HepG2 (cell line): ENCODE data around the gene QRICH2. TPM values are rescaled to one million over a fixed set of nuclear protein-coding genes. Genes with fewer than 3 reads are reported as not detected.

ENCODE experiments used
- ATAC-seq: fragments of 200-7000 bp; cut with Tn5 transposase; 3 replicates; pipeline ENCODE4 v1.9.1; 2020; ENCODE audit warnings: mild to moderate bottlenecking, moderate library complexity
- BruUV-seq: library from RNA; stranded (reverse); fragments of 400-500 nt; replicated peaks from 2 replicates; lab custom pipeline; 2021; lab: Mats Ljungman, UMichigan
- CTCF ChIA-PET: fragments of 300-600 bp; formaldehyde crosslinking; extraction: SDS; loops from one replicate; lab custom pipeline; 2021; ENCODE audit warnings: low total read pairs, inconsistent platforms, low intra/inter-chr PET ratio; lab: Yijun Ruan, JAX
- POLR2A ChIA-PET: fragments of 350-600 bp; sonication (Branson Sonifier 250); formaldehyde crosslinking; loops from one replicate; lab custom pipeline; 2020; ENCODE audit warnings: antibody characterized with exemption, inconsistent platforms; lab: Yijun Ruan, JAX
- DNase-seq: peaks from one replicate; pipeline ENCODE4 v3.0.0-alpha.2; 2015; ENCODE audit warnings: low spot score
- FAIRE-seq: peaks from 3 replicates; lab custom pipeline; 2011; peaks lifted over from hg19 to GRCh38; lab: Jason Lieb, UNC
- H2AFZ ChIP-seq: one replicate; pipeline ENCODE4 v1.6.1; 2011; ENCODE audit warnings: low read length, inconsistent platforms
- H3K27ac ChIP-seq: fragments of 300-600 bp; 3 replicates; pipeline ENCODE4 v1.8.0; 2011; ENCODE audit warnings: mixed run types, mild to moderate bottlenecking, mixed read lengths, low read length, inconsistent platforms; ENCODE audit not compliant: insufficient read depth; ENCODE audit errors: extremely low read length
- H3K27me3 ChIP-seq, 2 experiments: fragments of 200-600 bp in 1 of 2; 2 replicates in 1 of 2; 3 replicates in 1 of 2; pipeline versions ENCODE4 v1.6.0 to v1.8.0; 2011; ENCODE audit warnings: low read length in 2 of 2, mild to moderate bottlenecking in 2 of 2, moderate library complexity in 2 of 2, inconsistent platforms in 1 of 2; ENCODE audit not compliant: insufficient read depth in 2 of 2, control insufficient read depth in 1 of 2
- H3K36me3 ChIP-seq, 2 experiments: fragments of 200-600 bp in 1 of 2; replicated peaks in 1 of 2; 2 replicates in 1 of 2; 3 replicates in 1 of 2; pipeline versions ENCODE4 v1.5.1 to v1.8.0; 2011; ENCODE audit warnings: low read length in 2 of 2, inconsistent platforms in 1 of 2; ENCODE audit not compliant: insufficient read depth in 2 of 2, control insufficient read depth in 1 of 2
- H3K4me1 ChIP-seq: 2 replicates; pipeline ENCODE4 v1.5.1; 2012; ENCODE audit warnings: low read length, inconsistent platforms; ENCODE audit not compliant: insufficient read depth
- H3K4me2 ChIP-seq: 2 replicates; pipeline ENCODE4 v1.6.0; 2011; ENCODE audit warnings: low read depth, low read length, inconsistent platforms
- H3K4me3 ChIP-seq, 3 experiments: fragments of 200-600 bp in 1 of 3; sonication (generic), shearing (Covaris generic) in 1 of 3; replicated peaks in 1 of 3; 2 replicates each; pipeline ENCODE4 v1.5.1; 2011 to 2016; ENCODE audit warnings: low read length in 3 of 3, inconsistent platforms in 2 of 3, low read depth in 2 of 3, mild to moderate bottlenecking in 2 of 3, control low read depth in 1 of 3, mixed read lengths in 1 of 3; ENCODE audit not compliant: insufficient read depth in 1 of 3
- H3K79me2 ChIP-seq: one replicate; pipeline ENCODE4 v1.6.1; 2011; ENCODE audit warnings: low read length, inconsistent platforms; ENCODE audit not compliant: insufficient read depth
- H3K9ac ChIP-seq: 2 replicates; pipeline ENCODE4 v1.6.0; 2011; ENCODE audit warnings: mild to moderate bottlenecking, low read depth, low read length, inconsistent platforms; ENCODE audit not compliant: insufficient read depth
- H3K9me3 ChIP-seq: 2 replicates; pipeline ENCODE4 v1.5.1; 2012; ENCODE audit warnings: mild to moderate bottlenecking, low read length
- H4K20me1 ChIP-seq: 2 replicates; pipeline ENCODE4 v1.6.0; 2011; ENCODE audit warnings: inconsistent platforms, mild to moderate bottlenecking, low read length, moderate library complexity; ENCODE audit not compliant: insufficient read depth
- AKNA ChIP-seq: sonication (generic); formaldehyde crosslinking; IDR thresholded peaks from 2 replicates; pipeline ENCODE4 v1.4.0; 2020; ENCODE audit warnings: missing genetic modification reagents, borderline replicate concordance
- KIAA2018 ChIP-seq: sonication (generic); formaldehyde crosslinking; IDR thresholded peaks from 2 replicates; pipeline ENCODE4 v1.5.0; 2020; ENCODE audit warnings: mild to moderate bottlenecking, missing genetic modification reagents, borderline replicate concordance
- ZNF562 ChIP-seq: sonication (generic); formaldehyde crosslinking; IDR thresholded peaks from 2 replicates; pipeline ENCODE4 v1.8.0; 2022; ENCODE audit warnings: missing genetic modification reagents, borderline replicate concordance
- WGBS: methylation state at CpG from one replicate; pipeline ENCODE4 v1.1.6; 2017; ENCODE audit warnings: low lambda C conversion rate; 5-methylcytosine and 5-hydroxymethylcytosine counted together
- in situ Hi-C: cut with HindIII; loops from 2 replicates; pipeline ENCODE4 v1.10.0; 2017; ENCODE audit warnings: low pct_unique_long_range_greater_than_20kb; ENCODE audit not compliant: extremely low pct_ligation_motif_present
- intact Hi-C: fragments of 100-400 bp; cut with micrococcal nuclease; formaldehyde crosslinking; loops from one replicate; pipeline ENCODE4 v1.10.0; 2022; ENCODE audit not compliant: unreplicated experiment
- polyA plus RNA-seq, 8 experiments: library from polyadenylated mRNA; depleted of rRNA in 3 of 8; stranded (reverse) in 7 of 8; unstranded in 1 of 8; fragments of >200 nt; fragmentation: Illumina TruSeq in 4 of 8; extraction: Trizol in 4 of 8; gene quantifications; 2 replicates each; pipeline versions ENCODE4 v1.2.1 to v1.2.3, GENCODE V29; 2011 to 2016; ENCODE audit warnings: low read depth in 4 of 8, missing spikeins in 1 of 8, mixed read lengths in 1 of 8; ENCODE audit not compliant: insufficient read depth in 1 of 8
- total RNA-seq, 5 experiments: library from RNA; depleted of rRNA; stranded (reverse); fragments of >200 nt; fragmentation: Illumina TruSeq; extraction: Trizol; gene quantifications; 2 replicates each; pipeline ENCODE4 v1.2.3, GENCODE V29; 2016; ENCODE audit warnings: low read depth in 1 of 5

The QRICH2 gene
- total and polyA plus RNA-seq, 2 of the 13 experiments (the other 11 are each of a cell fraction or from before 2014, with no cell fraction given): 3.7 to 5.7 TPM

DNA sequence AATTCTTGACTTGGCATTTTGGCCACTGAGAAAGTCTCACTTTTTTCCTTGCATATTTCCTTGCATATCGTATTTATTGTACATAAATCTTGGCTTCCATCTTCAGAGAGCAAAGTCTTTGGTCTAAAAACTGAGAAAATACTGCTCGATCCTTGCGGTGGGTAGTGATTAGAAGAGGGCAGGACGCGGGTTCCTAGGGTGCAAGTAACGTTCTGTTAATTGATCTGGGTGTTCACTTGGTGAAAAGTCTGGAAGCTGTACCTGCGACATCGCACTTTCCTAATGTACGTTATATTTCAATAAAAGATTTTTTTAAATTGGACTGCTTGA lies 43.7 kb downstream of the QRICH2 start:
- 79% methylated on average over 9 of the region's 9 CpGs for WGBS
- no peak for TF ChIP-seq KIAA2018 (CRISPR knock-in tag)
- TF ChIP-seq ZNF562: no peak
- TF ChIP-seq AKNA (CRISPR knock-in tag): no peak

More for the DNA sequence above, 43.7 kb downstream of the QRICH2 start:
- peak overlapping the region; percentile 15 for H3K4me2 ChIP-seq
- H3K4me1 ChIP-seq: peaks cover 79% of the 10 kb centered on the region
- H3K27me3 ChIP-seq: no peaks in the 10 kb centered on the region
- no peak overlapping the region for H3K4me3 ChIP-seq
- BruUV-seq: TSS peak; percentile 86
- H3K36me3 ChIP-seq: peaks cover 4 to 5% of the 10 kb centered on the region in 2 experiments; a peak in 3 of 5 replicates
- no peak for ATAC-seq
- in situ Hi-C loops: no loop called here
- H2AFZ ChIP-seq: no peak overlapping the region
- H3K79me2 ChIP-seq: peaks cover 24% of the 10 kb centered on the region
- DNase-seq: no peak
- no peak for FAIRE-seq
- intact Hi-C loops: loop anchor here (2.0 kb wide), 1 partner anchor 56 kb away; no protein-coding TSS in a partner anchor
- H3K9me3 ChIP-seq: no peaks in the 10 kb centered on the region
- CTCF ChIA-PET: no interaction called here
- H4K20me1 ChIP-seq: no peaks in the 10 kb centered on the region; the same call in 1 of the 2 replicates
- H3K9ac ChIP-seq: 0 out of 2 replicates have a peak overlapping the region, but pooled peaks have one; percentile 0
- peak overlapping the region; percentile 13 for H3K27ac ChIP-seq
- POLR2A ChIA-PET: interaction anchor here (0.6 to 5.6 kb wide), 21 partner anchors 8 to 388 kb away, joined by 3 to 51 read pairs (median 5); partner anchors contain the start of genes EXOC7, RNF157, SPHK1 and TRIM65
